ENCODE results near the gene DPPA5. TPM values are rescaled to one million over a fixed set of nuclear protein-coding genes. Genes with fewer than 3 reads are reported as not detected.

Gene DPPA5
- total RNA-seq, 1 donor from 2014 or later, result not detected

- H3K36me3 ChIP-seq, result no peaks in the 10 kb centered on the region
- no peak for TF ChIP-seq CTCF (IDR thresholded peaks at IDR 0.05)
- intact Hi-C loops (cut with DNase I), result no loop called here
- no peaks in the 10 kb centered on the region for H3K9me3 ChIP-seq
- H3K27ac ChIP-seq, result no peak overlapping the region
- no peak overlapping the region for H3K4me3 ChIP-seq
- H3K27me3 ChIP-seq, result no peaks in the 10 kb centered on the region
- H3K4me1 ChIP-seq, result no peaks in the 10 kb centered on the region
- no peak for DNase-seq (ENCODE audit: low spot score in 2 of 2)
Measured at GRCh38 chr6:73342174-73342573, 11.9 kb downstream of the DPPA5 start.

GRCh38 chr6:73341335-73341734 is 12.7 kb downstream of the DPPA5 start:
- H3K4me3 ChIP-seq, result no peak overlapping the region
- H3K27me3 ChIP-seq, result no peaks in the 10 kb centered on the region
- intact Hi-C loops (cut with DNase I), result no loop called here
- no peaks in the 10 kb centered on the region for H3K4me1 ChIP-seq
- H3K9me3 ChIP-seq, result no peaks in the 10 kb centered on the region
- no peak overlapping the region for H3K27ac ChIP-seq
- TF ChIP-seq CTCF (IDR thresholded peaks at IDR 0.05), result no peak
- H3K36me3 ChIP-seq, result no peaks in the 10 kb centered on the region
- no peak for DNase-seq (ENCODE audit: low spot score in 2 of 2)

GRCh38 chr6:73340048-73340447 is 14.0 kb downstream of the DPPA5 start:
- intact Hi-C loops (cut with DNase I), result no loop called here
- H3K27me3 ChIP-seq, result no peaks in the 10 kb centered on the region
- H3K9me3 ChIP-seq, result no peaks in the 10 kb centered on the region
- no peak for DNase-seq (ENCODE audit: low spot score in 2 of 2)
- H3K4me1 ChIP-seq, result no peaks in the 10 kb centered on the region
- TF ChIP-seq CTCF (IDR thresholded peaks at IDR 0.05), result no peak
- H3K27ac ChIP-seq, result no peak overlapping the region
- H3K4me3 ChIP-seq, result no peak overlapping the region
- H3K36me3 ChIP-seq, result no peaks in the 10 kb centered on the region

- intact Hi-C loops (cut with DNase I), result no loop called here
- Histone ChIP-seq H3K27me3 (no peaks in the 10 kb centered on the region), H3K4me1 (no peaks in the 10 kb centered on the region), H3K36me3 (no peaks in the 10 kb centered on the region), H3K9me3 (no peaks in the 10 kb centered on the region), H3K27ac (no peak overlapping the region), H3K4me3 (no peak overlapping the region)
- no peak for DNase-seq (ENCODE audit: low spot score in 2 of 2)
- TF ChIP-seq CTCF (IDR thresholded peaks at IDR 0.05), result no peak
Measured at GRCh38 chr6:73339340-73339739, 14.7 kb downstream of the DPPA5 start.

DNA sequence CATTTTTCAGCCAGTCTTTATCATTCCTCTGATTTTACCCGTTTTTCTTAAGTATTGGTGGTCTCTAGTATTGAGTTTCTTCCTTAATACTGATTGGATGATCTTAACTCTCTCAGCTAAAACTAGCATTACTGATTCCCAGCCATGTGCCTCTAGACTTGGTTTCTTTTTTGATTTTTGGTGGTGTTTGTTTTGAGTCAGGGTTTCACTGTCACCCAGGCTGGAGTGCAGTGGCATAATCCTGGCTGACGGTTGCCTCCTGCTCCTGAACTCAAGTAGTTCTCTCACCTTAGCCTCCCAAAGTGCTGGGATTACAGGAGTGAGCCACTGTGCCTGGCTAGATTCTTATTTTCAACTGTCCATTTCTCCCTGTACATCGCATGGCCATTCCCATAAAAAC is 24.9 kb downstream of the DPPA5 start:
- DNase-seq (ENCODE audit: low spot score in 2 of 2), result no peak
- intact Hi-C loops (cut with DNase I), result loop anchor here (10.0 kb wide), 1 partner anchor 914 kb away; no protein-coding TSS in a partner anchor
- TF ChIP-seq CTCF (IDR thresholded peaks at IDR 0.05), result no peak

GRCh38 chr6:73328790-73329189 is 25.3 kb downstream of the DPPA5 start:
- Histone ChIP-seq H3K9me3 (no peaks in the 10 kb centered on the region), H3K4me1 (no peaks in the 10 kb centered on the region), H3K27ac (no peak overlapping the region), H3K36me3 (no peaks in the 10 kb centered on the region), H3K27me3 (no peaks in the 10 kb centered on the region), H3K4me3 (no peak overlapping the region)
- intact Hi-C loops (cut with DNase I), result loop anchor here (10.0 kb wide), 1 partner anchor 914 kb away; no protein-coding TSS in a partner anchor
- TF ChIP-seq CTCF (IDR thresholded peaks at IDR 0.05), result no peak
- no peak for DNase-seq (ENCODE audit: low spot score in 2 of 2)

More for the DNA sequence above, 24.9 kb downstream of the DPPA5 start:
- Histone ChIP-seq H3K36me3 (no peaks in the 10 kb centered on the region), H3K27me3 (no peaks in the 10 kb centered on the region), H3K4me1 (no peaks in the 10 kb centered on the region), H3K9me3 (no peaks in the 10 kb centered on the region), H3K4me3 (no peak overlapping the region), H3K27ac (no peak overlapping the region)
